ENCODE data around the gene CERS2.
A peak's percentile ranks its signal among the peaks of the same experiment; 100 is the strongest.

CERS2 gene

DNA sequence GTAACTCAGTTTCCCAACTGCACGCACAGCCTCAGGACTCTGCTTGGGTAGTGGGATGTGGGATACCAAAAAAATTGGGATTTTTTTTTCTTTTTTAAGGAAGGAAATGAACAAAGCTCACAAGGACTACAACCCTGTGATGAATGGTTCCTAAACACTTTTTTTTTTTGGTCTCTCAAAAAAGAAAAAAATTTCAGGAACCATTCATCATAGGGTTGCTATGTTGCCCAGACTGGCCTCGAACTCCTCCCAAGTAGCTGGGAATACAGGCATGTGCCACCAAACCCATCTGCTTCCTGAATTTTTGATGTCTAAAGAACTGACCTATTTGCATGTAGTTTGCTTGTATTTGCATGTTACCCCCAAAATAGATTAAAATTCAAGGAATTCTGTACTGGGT lies 25.3 kb upstream of the CERS2 start:
- no peaks in the 10 kb centered on the region for H3K9me3 Mint-ChIP-seq
- H3K36me3 Mint-ChIP-seq (ENCODE audit: low read depth): peaks cover 42% of the 10 kb centered on the region
- no peaks in the 10 kb centered on the region for H3K27me3 Mint-ChIP-seq (ENCODE audit: low read depth)
- no peak overlapping the region for H3K4me3 Mint-ChIP-seq
- H3K27ac Mint-ChIP-seq: no peak overlapping the region
- TF ChIP-seq, protein P1, sequence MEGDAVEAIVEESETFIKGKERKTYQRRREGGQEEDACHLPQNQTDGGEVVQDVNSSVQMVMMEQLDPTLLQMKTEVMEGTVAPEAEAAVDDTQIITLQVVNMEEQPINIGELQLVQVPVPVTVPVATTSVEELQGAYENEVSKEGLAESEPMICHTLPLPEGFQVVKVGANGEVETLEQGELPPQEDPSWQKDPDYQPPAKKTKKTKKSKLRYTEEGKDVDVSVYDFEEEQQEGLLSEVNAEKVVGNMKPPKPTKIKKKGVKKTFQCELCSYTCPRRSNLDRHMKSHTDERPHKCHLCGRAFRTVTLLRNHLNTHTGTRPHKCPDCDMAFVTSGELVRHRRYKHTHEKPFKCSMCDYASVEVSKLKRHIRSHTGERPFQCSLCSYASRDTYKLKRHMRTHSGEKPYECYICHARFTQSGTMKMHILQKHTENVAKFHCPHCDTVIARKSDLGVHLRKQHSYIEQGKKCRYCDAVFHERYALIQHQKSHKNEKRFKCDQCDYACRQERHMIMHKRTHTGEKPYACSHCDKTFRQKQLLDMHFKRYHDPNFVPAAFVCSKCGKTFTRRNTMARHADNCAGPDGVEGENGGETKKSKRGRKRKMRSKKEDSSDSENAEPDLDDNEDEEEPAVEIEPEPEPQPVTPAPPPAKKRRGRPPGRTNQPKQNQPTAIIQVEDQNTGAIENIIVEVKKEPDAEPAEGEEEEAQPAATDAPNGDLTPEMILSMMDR (IDR thresholded peaks at IDR 0.05; ENCODE audit: unreplicated experiment in 3 of 3): no peak
- H3K4me1 Mint-ChIP-seq: peaks cover 13% of the 10 kb centered on the region

- H3K27me3 Mint-ChIP-seq (ENCODE audit: low read depth): no peaks in the 10 kb centered on the region
- H3K9me3 Mint-ChIP-seq: no peaks in the 10 kb centered on the region
- TF ChIP-seq, protein P1 (IDR thresholded peaks at IDR 0.05; ENCODE audit: unreplicated experiment in 3 of 3): no peak
- no peak overlapping the region for H3K27ac Mint-ChIP-seq
- H3K36me3 Mint-ChIP-seq (ENCODE audit: low read depth): peaks cover 42% of the 10 kb centered on the region
- peaks cover 13% of the 10 kb centered on the region for H3K4me1 Mint-ChIP-seq
- no peak overlapping the region for H3K4me3 Mint-ChIP-seq
Observed at GRCh38 chr1:150999051-150999674, 24.5 kb upstream of the CERS2 start.

DNA sequence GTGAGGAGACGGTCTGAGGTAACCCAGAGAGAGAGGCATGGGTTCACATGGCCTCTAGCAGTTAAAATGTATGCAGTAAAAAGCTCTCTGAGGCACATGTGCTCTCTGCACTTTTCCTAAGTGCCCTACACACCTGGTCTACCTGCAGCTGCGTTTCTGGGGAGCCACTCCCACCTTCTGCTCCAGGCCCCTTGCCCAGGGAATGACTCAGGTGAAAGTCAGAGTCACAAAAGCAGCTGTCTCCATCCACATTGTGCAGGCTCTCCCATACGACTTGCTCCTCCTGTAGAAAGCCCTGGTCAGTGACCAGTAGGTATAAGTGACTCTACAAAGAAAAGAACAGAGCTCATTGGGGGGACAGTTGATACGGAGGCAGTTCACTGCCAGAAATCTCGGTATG lies 23.3 kb upstream of the CERS2 start:
- peaks cover 42% of the 10 kb centered on the region for H3K36me3 Mint-ChIP-seq (ENCODE audit: low read depth)
- TF ChIP-seq, protein P1 (IDR thresholded peaks at IDR 0.05; ENCODE audit: unreplicated experiment in 3 of 3): no peak
- H3K27me3 Mint-ChIP-seq (ENCODE audit: low read depth): no peaks in the 10 kb centered on the region
- H3K4me1 Mint-ChIP-seq: peaks cover 11% of the 10 kb centered on the region
- H3K9me3 Mint-ChIP-seq: no peaks in the 10 kb centered on the region
- no peak overlapping the region for H3K4me3 Mint-ChIP-seq
- no peak overlapping the region for H3K27ac Mint-ChIP-seq

DNA sequence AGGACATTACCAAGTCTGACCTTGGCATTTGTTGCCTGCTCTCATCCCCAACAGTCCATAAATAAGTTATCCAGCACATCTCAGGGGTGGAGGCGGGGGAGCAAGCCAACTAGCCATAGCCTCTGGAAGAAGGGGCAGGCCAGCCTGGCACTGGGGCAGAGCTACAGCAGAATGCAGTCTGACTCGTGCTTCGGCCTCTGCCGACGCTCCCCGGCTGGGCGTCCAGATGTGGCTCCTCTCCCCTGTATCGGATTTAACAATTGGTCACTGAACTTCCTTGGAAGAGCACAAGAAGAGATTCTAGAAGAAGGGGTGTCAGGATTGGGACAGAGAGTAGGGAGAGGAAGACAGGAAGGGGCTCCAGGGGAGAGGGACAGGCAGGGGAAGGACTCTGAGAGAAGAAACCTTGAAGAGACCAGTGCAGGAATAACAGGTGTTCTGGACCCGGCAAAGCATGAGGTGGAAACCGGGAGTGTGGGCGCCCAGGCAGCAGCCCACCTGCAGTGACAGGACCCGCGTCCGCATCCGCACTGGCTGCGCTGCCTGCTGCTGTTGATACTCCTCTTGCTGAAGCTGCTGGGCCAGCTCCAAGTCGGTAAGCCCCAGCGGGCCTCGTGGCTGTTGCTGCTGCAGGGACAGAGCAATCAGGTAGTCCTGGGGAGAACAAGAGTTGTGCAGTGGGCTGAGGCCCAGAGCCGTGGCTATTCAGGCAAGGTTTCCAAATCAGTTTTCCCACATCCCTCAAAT lies 22.7 kb upstream of the CERS2 start:
- peaks cover 38% of the 10 kb centered on the region for H3K36me3 Mint-ChIP-seq (ENCODE audit: low read depth)
- no peaks in the 10 kb centered on the region for H3K9me3 Mint-ChIP-seq
- TF ChIP-seq, protein P1 (IDR thresholded peaks at IDR 0.05; ENCODE audit: unreplicated experiment in 3 of 3): no peak
- H3K4me3 Mint-ChIP-seq: no peak overlapping the region
- no peak overlapping the region for H3K27ac Mint-ChIP-seq
- peaks cover 5% of the 10 kb centered on the region for H3K4me1 Mint-ChIP-seq
- no peaks in the 10 kb centered on the region for H3K27me3 Mint-ChIP-seq (ENCODE audit: low read depth)

GRCh38 chr1:150995896-150996295 lies 21.3 kb upstream of the CERS2 start:
- H3K9me3 Mint-ChIP-seq: no peaks in the 10 kb centered on the region
- H3K4me3 Mint-ChIP-seq: no peak overlapping the region
- H3K36me3 Mint-ChIP-seq (ENCODE audit: low read depth): peaks cover 27% of the 10 kb centered on the region
- no peaks in the 10 kb centered on the region for H3K27me3 Mint-ChIP-seq (ENCODE audit: low read depth)
- peaks cover 5% of the 10 kb centered on the region for H3K4me1 Mint-ChIP-seq
- no peak overlapping the region for H3K27ac Mint-ChIP-seq
- TF ChIP-seq, protein P1 (IDR thresholded peaks at IDR 0.05; ENCODE audit: unreplicated experiment in 3 of 3): peak; percentile 85 to 90 (median 86)

- Mint-ChIP-seq H3K4me1 (peaks cover 5% of the 10 kb centered on the region), H3K9me3 (no peaks in the 10 kb centered on the region), H3K4me3 (no peak overlapping the region), H3K27ac (no peak overlapping the region), H3K36me3 (ENCODE audit: low read depth) (peaks cover 24% of the 10 kb centered on the region), H3K27me3 (ENCODE audit: low read depth) (no peaks in the 10 kb centered on the region)
- TF ChIP-seq, protein P1 (IDR thresholded peaks at IDR 0.05; ENCODE audit: unreplicated experiment in 3 of 3): no peak
Observed at GRCh38 chr1:150995460-150995859, 20.8 kb upstream of the CERS2 start.

Measured in nephron (organoid).